Fibroblast of skin of left quadriceps (primary cell): ENCODE measurements around the gene RALBP1.
A peak's percentile ranks its signal among the peaks of the same experiment; 100 is the strongest.

ENCODE experiments used
- DNase-seq, 2 experiments: peaks; one replicate each; pipeline ENCODE4 v3.0.0-alpha.2; 2013; ENCODE audit warnings: low read depth in 2 of 2

Gene RALBP1

GRCh38 chr18:9507565-9508088 lies 32.3 kb downstream of the RALBP1 start:
- no peak for DNase-seq

GRCh38 chr18:9508446-9509025 lies 33.2 kb downstream of the RALBP1 start:
- DNase-seq: no peak

- DNase-seq: peak; percentile 54 to 60
Observed at GRCh38 chr18:9513971-9514512, 38.7 kb downstream of the RALBP1 start.

GRCh38 chr18:9516437-9517064 lies 41.2 kb downstream of the RALBP1 start:
- peak in 1 of 2 experiments; percentile 29 for DNase-seq

- no peak for DNase-seq
Observed at GRCh38 chr18:9517869-9518268, 42.6 kb downstream of the RALBP1 start.

GRCh38 chr18:9519399-9519798 lies 44.1 kb downstream of the RALBP1 start:
- no peak for DNase-seq

GRCh38 chr18:9520666-9521065 lies 45.4 kb downstream of the RALBP1 start:
- no peak for DNase-seq

GRCh38 chr18:9521770-9522169 lies 46.5 kb downstream of the RALBP1 start:
- no peak for DNase-seq

- no peak for DNase-seq
Observed at GRCh38 chr18:9522952-9523351, 47.6 kb downstream of the RALBP1 start.

GRCh38 chr18:9526458-9526857 lies 51.1 kb downstream of the RALBP1 start:
- DNase-seq: no peak

GRCh38 chr18:9530226-9531009 lies 55.1 kb downstream of the RALBP1 start:
- DNase-seq: no peak

GRCh38 chr18:9531791-9532410 lies 56.6 kb downstream of the RALBP1 start:
- DNase-seq: no peak

GRCh38 chr18:9534844-9535243 lies 59.5 kb downstream of the RALBP1 start:
- no peak for DNase-seq

- DNase-seq: peak; percentile 92 to 93
Observed at GRCh38 chr18:9535430-9535991, 60.2 kb downstream of the RALBP1 start.

GRCh38 chr18:9536354-9537152 lies 61.2 kb downstream of the RALBP1 start:
- DNase-seq: peak; percentile 19 to 41

GRCh38 chr18:9537677-9538076 lies 62.4 kb downstream of the RALBP1 start:
- no peak for DNase-seq

GRCh38 chr18:9539283-9539682 lies 64.0 kb downstream of the RALBP1 start:
- peak; percentile 64 to 70 for DNase-seq

GRCh38 chr18:9539938-9540337 lies 64.6 kb downstream of the RALBP1 start:
- no peak for DNase-seq

GRCh38 chr18:9542924-9543323 lies 67.6 kb downstream of the RALBP1 start:
- no peak for DNase-seq

GRCh38 chr18:9545029-9545428 lies 69.7 kb downstream of the RALBP1 start:
- DNase-seq: no peak

GRCh38 chr18:9546468-9546867 lies 71.2 kb downstream of the RALBP1 start:
- no peak for DNase-seq
